H1 (cell line): ENCODE results near the gene SH3PXD2A. TPM values are rescaled to one million over a fixed set of nuclear protein-coding genes. Genes with fewer than 3 reads are reported as not detected.

Experiments
- CTCF ChIA-PET: fragments of 300-600 bp; sonication (Branson Sonifier 250); formaldehyde crosslinking; loops from one replicate; lab custom pipeline; 2021; ENCODE audit not compliant: partially characterized antibody; lab: Charles Lee
- POLR2A ChIA-PET: fragments of 300-600 bp; sonication (Branson Sonifier 250); formaldehyde crosslinking; loops from one replicate; lab custom pipeline; 2021; ENCODE audit warnings: inconsistent platforms; ENCODE audit not compliant: partially characterized antibody; lab: Charles Lee
- DNase-seq, 2 experiments: peaks; one replicate each; pipeline versions ENCODE4 v3.0.0 to v3.0.0-alpha.2; 2010 to 2022; ENCODE audit warnings: low spot score in 2 of 2, low read depth in 1 of 2, mixed read lengths in 1 of 2
- FAIRE-seq: peaks from 2 replicates; lab custom pipeline; 2011; peaks lifted over from hg19 to GRCh38; lab: Jason Lieb, UNC
- H2AFZ ChIP-seq: 2 replicates; pipeline ENCODE4 v1.8.1; 2012; ENCODE audit warnings: low read length, inconsistent platforms
- H2AK5ac ChIP-seq: 2 replicates; pipeline ENCODE4 v1.6.1; 2013; ENCODE audit warnings: low read depth, low read length
- H2BK120ac ChIP-seq: replicated peaks from 2 replicates; pipeline ENCODE3; 2013; ENCODE audit warnings: low read depth, low read length, inconsistent platforms
- H2BK12ac ChIP-seq: 2 replicates; pipeline ENCODE4 v1.6.1; 2013; ENCODE audit warnings: low read depth, low read length
- H2BK15ac ChIP-seq: 2 replicates; pipeline ENCODE4 v1.6.1; 2013; ENCODE audit warnings: low read length
- H2BK20ac ChIP-seq: 2 replicates; pipeline ENCODE4 v1.6.1; 2013; ENCODE audit warnings: low read length
- H2BK5ac ChIP-seq: 2 replicates; pipeline ENCODE4 v1.6.1; 2013; ENCODE audit warnings: low read depth, low read length
- H3K14ac ChIP-seq: 2 replicates; pipeline ENCODE4 v1.6.1; 2013; ENCODE audit warnings: inconsistent platforms; ENCODE audit not compliant: insufficient read length
- H3K18ac ChIP-seq: 2 replicates; pipeline ENCODE4 v1.6.1; 2013; ENCODE audit warnings: low read length; ENCODE audit errors: extremely low read depth
- H3K23ac ChIP-seq: 2 replicates; pipeline ENCODE4 v1.6.1; 2013; ENCODE audit warnings: inconsistent platforms; ENCODE audit not compliant: insufficient read length
- H3K23me2 ChIP-seq: 2 replicates; pipeline ENCODE4 v1.6.1; 2013; ENCODE audit warnings: low read depth, low read length
- H3K27ac ChIP-seq: 2 replicates; pipeline ENCODE4 v1.6.1; 2011; ENCODE audit warnings: low read depth, low read length, inconsistent platforms
- H3K27me3 ChIP-seq, 4 experiments: replicated peaks in 1 of 4; 1 replicate in 1 of 4; 2 replicates in 3 of 4; pipeline versions ENCODE4 v1.6.1 to v1.8.1; 2011 to 2013; ENCODE audit warnings: low read length in 3 of 4, mild to moderate bottlenecking in 3 of 4, inconsistent platforms in 2 of 4, mixed read lengths in 2 of 4, moderate library complexity in 1 of 4; ENCODE audit not compliant: control insufficient read depth in 3 of 4, insufficient read depth in 3 of 4; ENCODE audit errors: extremely low read depth in 1 of 4
- H3K36me3 ChIP-seq, 4 experiments: 2 replicates each; pipeline versions ENCODE4 v1.6.1 to v1.8.1; 2011 to 2013; ENCODE audit warnings: mild to moderate bottlenecking in 4 of 4, low read length in 3 of 4, moderate library complexity in 2 of 4, control low read depth in 1 of 4, inconsistent platforms in 1 of 4; ENCODE audit not compliant: insufficient read depth in 4 of 4, control insufficient read depth in 2 of 4
- H3K4ac ChIP-seq: replicated peaks from 2 replicates; pipeline ENCODE3; 2013; ENCODE audit warnings: low read length, low read depth, mixed read lengths, inconsistent platforms; ENCODE audit not compliant: insufficient read length
- H3K4me1 ChIP-seq, 4 experiments: replicated peaks in 1 of 4; 1 replicate in 1 of 4; 2 replicates in 3 of 4; pipeline versions ENCODE4 v1.6.1 to v1.8.1; 2011 to 2013; ENCODE audit warnings: low read length in 3 of 4, inconsistent platforms in 2 of 4, mixed read lengths in 1 of 4; ENCODE audit not compliant: insufficient read depth in 4 of 4, control insufficient read depth in 3 of 4
- H3K4me2 ChIP-seq, 2 experiments: 2 replicates each; pipeline versions ENCODE4 v1.6.1 to v1.8.1; 2011 to 2013; ENCODE audit warnings: low read depth in 2 of 2, low read length in 2 of 2, control low read depth in 1 of 2, inconsistent platforms in 1 of 2, mild to moderate bottlenecking in 1 of 2; ENCODE audit not compliant: insufficient read depth in 1 of 2
- H3K4me3 ChIP-seq, 4 experiments: fragments of 200-600, 300-600 bp in 1 of 4; sonication (generic), shearing (Covaris generic), sonication (Bioruptor Twin) in 1 of 4; 2 replicates each; pipeline versions ENCODE4 v1.5.1 to v1.8.1; 2011 to 2016; ENCODE audit warnings: low read length in 4 of 4, low read depth in 3 of 4, control low read depth in 2 of 4, inconsistent platforms in 2 of 4, mild to moderate bottlenecking in 2 of 4, mixed read lengths in 1 of 4, moderate library complexity in 1 of 4; ENCODE audit not compliant: insufficient read depth in 2 of 4; ENCODE audit errors: extremely low read depth in 1 of 4
- H3K56ac ChIP-seq: replicated peaks from 2 replicates; pipeline ENCODE3; 2013; ENCODE audit warnings: low read depth, mild to moderate bottlenecking, mixed read lengths, low read length, inconsistent platforms; ENCODE audit not compliant: insufficient read length
- H3K79me1 ChIP-seq: 2 replicates; pipeline ENCODE4 v1.6.1; 2013; ENCODE audit warnings: low read depth, low read length, control low read depth
- H3K79me2 ChIP-seq, 2 experiments: 2 replicates each; pipeline versions ENCODE4 v1.6.1 to v1.8.1; 2012 to 2013; ENCODE audit warnings: low read length in 2 of 2, mild to moderate bottlenecking in 2 of 2, inconsistent platforms in 1 of 2; ENCODE audit not compliant: insufficient read depth in 2 of 2, control insufficient read depth in 1 of 2
- H3K9ac ChIP-seq, 4 experiments: replicated peaks in 1 of 4; 1 replicate in 1 of 4; 2 replicates in 3 of 4; pipeline versions ENCODE4 v1.6.1 to v1.8.1; 2011 to 2013; ENCODE audit warnings: low read depth in 3 of 4, low read length in 3 of 4, control low read depth in 2 of 4, mild to moderate bottlenecking in 2 of 4, moderate library complexity in 2 of 4, inconsistent platforms in 1 of 4; ENCODE audit errors: extremely low read depth in 1 of 4
- H3K9me3 ChIP-seq, 2 experiments: 2 replicates each; pipeline versions ENCODE4 v1.6.1 to v1.8.1; 2012 to 2013; ENCODE audit warnings: mild to moderate bottlenecking in 2 of 2, moderate library complexity in 2 of 2, control low read depth in 1 of 2, inconsistent platforms in 1 of 2, low read depth in 1 of 2, low read length in 1 of 2, mixed read lengths in 1 of 2; ENCODE audit not compliant: insufficient read depth in 2 of 2
- H4K20me1 ChIP-seq, 2 experiments: replicated peaks in 1 of 2; 2 replicates each; pipeline versions ENCODE3 to v1.8.1; 2011 to 2013; ENCODE audit warnings: inconsistent platforms in 2 of 2, low read length in 2 of 2, mild to moderate bottlenecking in 1 of 2; ENCODE audit not compliant: insufficient read depth in 2 of 2, control insufficient read depth in 1 of 2
- H4K5ac ChIP-seq: 2 replicates; pipeline ENCODE4 v1.6.1; 2013; ENCODE audit warnings: low read length, low read depth, mixed read lengths, inconsistent platforms; ENCODE audit not compliant: insufficient read length
- H4K8ac ChIP-seq: 2 replicates; pipeline ENCODE4 v1.8.0; 2013; ENCODE audit warnings: mild to moderate bottlenecking, moderate library complexity, low read length, inconsistent platforms; ENCODE audit not compliant: insufficient read depth; ENCODE audit errors: extremely low read depth
- H4K91ac ChIP-seq: replicated peaks from 2 replicates; pipeline ENCODE3; 2013; ENCODE audit warnings: low read length, mixed read lengths, inconsistent platforms; ENCODE audit not compliant: insufficient read length
- BACH1 ChIP-seq: IDR thresholded peaks from 2 replicates; pipeline ENCODE4 v1.6.1; 2012; ENCODE audit warnings: low read length, improper control_type of control experiment
- CHD1 ChIP-seq: IDR thresholded peaks from 2 replicates; pipeline ENCODE4 v1.6.1; 2012; ENCODE audit warnings: low read depth, low read length, improper control_type of control experiment
- CTCF ChIP-seq, 3 experiments: IDR thresholded peaks; 1 replicate in 2 of 3; 2 replicates in 1 of 3; pipeline versions ENCODE4 v1.5.1 to v1.6.1; 2011; ENCODE audit warnings: low read length in 3 of 3, mild to moderate bottlenecking in 3 of 3, inconsistent platforms in 2 of 3, low read depth in 1 of 3, moderate library complexity in 1 of 3; ENCODE audit not compliant: insufficient read depth in 1 of 3; ENCODE audit errors: control extremely low read depth in 1 of 3
- JUN ChIP-seq: IDR thresholded peaks from 2 replicates; pipeline ENCODE4 v1.6.1; 2011; ENCODE audit warnings: low read depth, mild to moderate bottlenecking, improper control_type of control experiment, low read length
- KDM5A ChIP-seq: fragments of 200-600 bp; IDR thresholded peaks from 2 replicates; pipeline ENCODE4 v1.7.1; 2012; ENCODE audit warnings: mild to moderate bottlenecking, low read length, inconsistent platforms, mixed read lengths
- SAP30 ChIP-seq: fragments of 300-600 bp; sonication (generic); IDR thresholded peaks from 2 replicates; pipeline ENCODE4 v1.7.1; 2012; ENCODE audit warnings: low read length, moderate library complexity, mild to moderate bottlenecking, inconsistent platforms; ENCODE audit not compliant: insufficient read depth, insufficient replicate concordance
- SIRT6 ChIP-seq: IDR thresholded peaks from one replicate; pipeline ENCODE4 v1.7.1; 2012; ENCODE audit warnings: low read length, inconsistent platforms
- TBP ChIP-seq: IDR thresholded peaks from 2 replicates; pipeline ENCODE4 v1.6.1; 2011; ENCODE audit warnings: low read depth, low read length, improper control_type of control experiment
- WGBS, 2 experiments: shearing (Covaris generic) in 1 of 2; methylation state at CpG; one replicate each; pipeline versions ENCODE4 v1.1.6 to v1.1.7; 2013 to 2015; ENCODE audit warnings: low lambda C conversion rate in 2 of 2, mixed read lengths in 2 of 2, inconsistent platforms in 1 of 2, low coverage in 1 of 2, missing lambda C conversion rate in 1 of 2; ENCODE audit not compliant: insufficient replicate concordance in 2 of 2, insufficient coverage in 1 of 2, insufficient read length in 1 of 2; ENCODE audit errors: extremely low coverage in 1 of 2, missing lambda C conversion rate in 1 of 2; 5-methylcytosine and 5-hydroxymethylcytosine counted together
- polyA plus RNA-seq, 7 experiments: library from polyadenylated mRNA; depleted of rRNA in 3 of 7; stranded (reverse) in 5 of 7; unstranded in 2 of 7; fragments of >200 nt in 5 of 7; fragments of 200-250 nt in 2 of 7; gene quantifications; 1 replicate in 5 of 7; 2 replicates in 1 of 7; 4 replicates in 1 of 7; pipeline versions ENCODE4 v1.2.1 to v1.2.3, GENCODE V29; 2011 to 2013; ENCODE audit warnings: missing spikeins in 2 of 7, mixed read lengths in 2 of 7
- total RNA-seq: library from RNA; stranded (reverse); fragmentation: NEBNext Ultra II Directional; extraction: Animal tissue kit (Norgen Biotek cat#: 25700); gene quantifications from 2 replicates; pipeline ENCODE4 v1.2.1, GENCODE V29; 2021
- TF ChIP-seq, protein P1 (sequence below): IDR thresholded peaks from 2 replicates; pipeline ENCODE4 v1.6.1; 2012; ENCODE audit warnings: inconsistent platforms

The SH3PXD2A gene
- total and polyA plus RNA-seq, 2 of the 8 experiments (the other 6 are each of a cell fraction or from before 2014, with no cell fraction given) = 5.4 to 16.3 TPM

GRCh38 chr10:103823706-103824272 lies 31.6 kb downstream of the SH3PXD2A start:
- no peak overlapping the region for H3K14ac ChIP-seq
- H2BK15ac ChIP-seq = no peak overlapping the region; the same call in 1 of the 2 replicates
- no peak overlapping the region for H3K27ac ChIP-seq
- no peaks in the 10 kb centered on the region; the same call in 1 of the 2 replicates for H3K79me1 ChIP-seq
- no peak overlapping the region for H3K4ac ChIP-seq
- H2AK5ac ChIP-seq = 0 out of 2 replicates have a peak overlapping the region, but pooled peaks have one; percentile 72
- H4K8ac ChIP-seq = no peak overlapping the region; the same call in 1 of the 2 replicates
- no peaks in the 10 kb centered on the region for H3K9me3 ChIP-seq
- H2BK120ac ChIP-seq = no peak overlapping the region
- H2BK5ac ChIP-seq = 0 out of 2 replicates have a peak overlapping the region, but pooled peaks have one; percentile 49
- no peaks in the 10 kb centered on the region for H3K79me2 ChIP-seq
- H2BK20ac ChIP-seq = peak overlapping the region; percentile 61; the same call in 1 of the 2 replicates
- no peak overlapping the region for H4K91ac ChIP-seq
- no peak overlapping the region for H3K23ac ChIP-seq
- no peak overlapping the region for H3K18ac ChIP-seq
- no peak overlapping the region for H3K56ac ChIP-seq
- CTCF ChIA-PET = interaction anchor here (0.6 to 3.7 kb wide), 10 partner anchors 23 to 109 kb away, joined by 3 to 17 read pairs (median 4); no protein-coding TSS in a partner anchor
- peak overlapping the region; percentile 72; the same call in 1 of the 2 replicates for H2BK12ac ChIP-seq
- no peaks in the 10 kb centered on the region for H3K23me2 ChIP-seq
- no peak overlapping the region for H2AFZ ChIP-seq
- no peak overlapping the region for H3K4me2 ChIP-seq
- no peak overlapping the region for H3K9ac ChIP-seq
- no peak overlapping the region for H4K5ac ChIP-seq
- H4K20me1 ChIP-seq = no peaks in the 10 kb centered on the region
- POLR2A ChIA-PET = interaction anchor here (1.1 to 1.4 kb wide), 4 partner anchors 12 to 28 kb away, joined by 3 to 4 read pairs (median 3); no protein-coding TSS in a partner anchor
- H3K27me3 ChIP-seq = no peaks in the 10 kb centered on the region
- FAIRE-seq = no peak
- no peak for DNase-seq
- 73% methylated on average over 9 of the region's 9 CpGs; no CpG with 5 or more reads in 1 of the 2 experiments for WGBS, 2 experiments
- peaks cover 0 to 4% (median 0%) of the 10 kb centered on the region in 4 experiments; a peak in 4 of 7 replicates for H3K4me1 ChIP-seq
- H3K36me3 ChIP-seq = no peaks in the 10 kb centered on the region
- no peak overlapping the region for H3K4me3 ChIP-seq
- TF ChIP-seq KDM5A = no peak
- no peak for TF ChIP-seq CTCF (IDR thresholded peaks at IDR 0.05; ENCODE audit: control extremely low read depth in 1 of 3, insufficient read depth in 1 of 3, low read depth in 1 of 3, low read length in 3 of 3)
- no peak for TF ChIP-seq JUN
- TF ChIP-seq, protein P1, sequence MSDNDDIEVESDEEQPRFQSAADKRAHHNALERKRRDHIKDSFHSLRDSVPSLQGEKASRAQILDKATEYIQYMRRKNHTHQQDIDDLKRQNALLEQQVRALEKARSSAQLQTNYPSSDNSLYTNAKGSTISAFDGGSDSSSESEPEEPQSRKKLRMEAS = no peak
- no peak for TF ChIP-seq SIRT6
- no peak for TF ChIP-seq TBP
- no peak for TF ChIP-seq CHD1
- TF ChIP-seq BACH1 = no peak
- TF ChIP-seq SAP30 = no peak
